ENCODE results near the gene RNU1-3. TPM values are rescaled to one million over a fixed set of nuclear protein-coding genes. Genes with fewer than 3 reads are reported as not detected.
"Not testable (repeated sequence)": the region's sequence is repeated elsewhere in the genome, so short reads cannot be mapped to it uniquely, and the experiment has no call there.

RNU1-3 gene
- total and polyA plus RNA-seq, 12 donors = under 0.01 to 5,330 (median 1,268) TPM; not detected in 4

- Histone ChIP-seq H3K4me3 (no peak overlapping the region), H3K9me3 (replicated peaks in 1 of 3) (no peaks in the 10 kb centered on the region), H3K27me3 (no peaks in the 10 kb centered on the region), H3K36me3 (replicated peaks in 1 of 2) (peaks cover 0 to 76% of the 10 kb centered on the region in 2 donors), H3K4me1 (replicated peaks in 1 of 2) (no peaks in the 10 kb centered on the region), H3K27ac (no peak overlapping the region)
- peak; percentile 2 to 56 (median 31) for DNase-seq
- intact Hi-C loops (cut with DNase I) = no loop called here
- 88 to 94% (median 91%) methylated on average over 20 of the region's 20 CpGs for WGBS, 4 donors
- TF ChIP-seq POLR2A (IDR thresholded peaks at IDR 0.05) (no peak), CTCF (IDR thresholded peaks at IDR 0.05) (no peak)
These were observed 35.3 kb downstream of the RNU1-3 start for GRCh38 chr1:16631248-16632043.

- peak; percentile 1 to 51 (median 34) for DNase-seq
- intact Hi-C loops (cut with DNase I) = no loop called here
- Histone ChIP-seq H3K4me3 (no peak overlapping the region), H3K36me3 (replicated peaks in 1 of 2) (peaks cover 0 to 83% of the 10 kb centered on the region in 2 donors), H3K9me3 (replicated peaks in 1 of 3) (no peaks in the 10 kb centered on the region), H3K27ac (no peak overlapping the region), H3K4me1 (replicated peaks in 1 of 2) (no peaks in the 10 kb centered on the region), H3K27me3 (no peaks in the 10 kb centered on the region)
- 85 to 92% (median 91%) methylated on average over 36 of the region's 36 CpGs for WGBS, 4 donors
- TF ChIP-seq POLR2A (IDR thresholded peaks at IDR 0.05) (no peak), CTCF (IDR thresholded peaks at IDR 0.05) (no peak)
These were observed 36.0 kb downstream of the RNU1-3 start for GRCh38 chr1:16630661-16631247.

- H3K4me1 ChIP-seq (replicated peaks in 1 of 2); intact Hi-C loops (cut with DNase I); H3K27me3 ChIP-seq; H3K4me3 ChIP-seq; H3K9me3 ChIP-seq (replicated peaks in 1 of 3); H3K27ac ChIP-seq: not testable (repeated sequence)
- WGBS, 4 donors = 91 to 96% (median 95%) methylated on average over 21 of the region's 21 CpGs
- peaks cover 0 to 88% of the 10 kb centered on the region in 2 donors for H3K36me3 ChIP-seq (replicated peaks in 1 of 2)
- DNase-seq = peak; percentile 2 to 57 (median 29)
These were observed 36.7 kb downstream of the RNU1-3 start for GRCh38 chr1:16629916-16630530.

GRCh38 chr1:16628361-16629111 lies 38.2 kb downstream of the RNU1-3 start:
- no peaks in the 10 kb centered on the region for H3K9me3 ChIP-seq (replicated peaks in 1 of 3)
- H3K27me3 ChIP-seq = no peaks in the 10 kb centered on the region
- H3K27ac ChIP-seq = no peak overlapping the region
- H3K4me3 ChIP-seq = no peak overlapping the region
- H3K36me3 ChIP-seq (replicated peaks in 1 of 2) = peaks cover 0 to 91% of the 10 kb centered on the region in 2 donors
- 92 to 94% (median 92%) methylated on average over 19 of the region's 19 CpGs for WGBS, 4 donors
- peak in 5 of 7 donors; percentile 2 to 58 (median 37) for DNase-seq
- intact Hi-C loops (cut with DNase I) = no loop called here
- TF ChIP-seq CTCF (IDR thresholded peaks at IDR 0.05) = no peak
- TF ChIP-seq POLR2A (IDR thresholded peaks at IDR 0.05) = no peak
- H3K4me1 ChIP-seq (replicated peaks in 1 of 2) = no peaks in the 10 kb centered on the region

- DNase-seq = peak in 4 of 7 donors; percentile 18 to 51 (median 36)
- peaks cover 0 to 83% of the 10 kb centered on the region in 2 donors for H3K36me3 ChIP-seq (replicated peaks in 1 of 2)
These were observed 40.3 kb downstream of the RNU1-3 start for GRCh38 chr1:16626409-16626983.

More at GRCh38 chr1:16626409-16626983, 40.3 kb downstream of the RNU1-3 start:
- H3K4me3 ChIP-seq; intact Hi-C loops (cut with DNase I); H3K9me3 ChIP-seq (replicated peaks in 1 of 3); H3K27me3 ChIP-seq; H3K4me1 ChIP-seq (replicated peaks in 1 of 2); H3K27ac ChIP-seq: not testable (repeated sequence)
- WGBS, 4 donors = 85 to 89% (median 87%) methylated on average over 14 to 15 of the region's 15 CpGs
